NCI-H128 (cell line): ENCODE results near the gene GPR162.
A peak's percentile ranks its signal among the peaks of the same experiment; 100 is the strongest.

ENCODE experiments used
- DNase-seq: peaks from one replicate; lab custom pipeline; 2025; ENCODE audit not compliant: unreplicated experiment; lab: John Stamatoyannopoulos, UW

GPR162 gene

DNA sequence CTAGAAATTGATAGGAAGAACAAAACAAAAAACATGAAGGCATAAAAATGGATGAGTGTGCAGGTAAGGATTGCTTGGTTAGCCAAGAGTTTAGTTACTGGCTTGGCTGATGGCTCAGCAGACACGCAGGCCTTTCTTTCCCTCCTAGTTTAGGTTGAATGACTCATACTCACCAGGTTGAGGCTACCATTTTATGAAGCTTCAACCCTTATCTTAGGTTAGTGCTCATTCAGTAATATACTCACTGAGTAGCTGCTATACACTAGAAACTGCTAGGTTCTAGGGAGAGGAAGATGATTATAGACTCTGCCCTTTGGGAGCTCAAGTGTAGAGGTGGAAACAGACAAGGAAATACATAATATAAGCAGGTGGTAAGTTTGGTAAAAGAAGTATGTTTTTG is 12.6 kb downstream of the GPR162 start:
- no peak for DNase-seq

DNA sequence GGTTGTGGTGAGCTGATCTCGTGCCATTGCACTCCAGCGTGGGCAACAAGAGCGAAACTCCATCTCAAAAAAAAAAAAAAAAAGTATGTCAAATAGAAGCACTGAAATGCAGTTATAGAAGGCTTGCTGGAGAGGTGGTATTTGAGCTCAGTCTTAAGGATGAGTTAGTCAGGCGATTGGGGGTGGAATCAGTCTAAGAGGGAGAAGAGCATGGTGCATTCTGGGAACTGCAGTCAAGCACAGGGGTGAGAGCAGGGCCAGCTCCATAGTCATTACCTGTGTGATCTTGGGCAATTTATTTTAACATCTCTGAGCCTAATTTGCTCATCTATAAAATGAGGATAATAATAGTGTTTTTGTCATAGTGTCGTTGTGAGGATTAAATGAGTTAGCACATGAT is 13.3 kb downstream of the GPR162 start:
- no peak for DNase-seq

DNA sequence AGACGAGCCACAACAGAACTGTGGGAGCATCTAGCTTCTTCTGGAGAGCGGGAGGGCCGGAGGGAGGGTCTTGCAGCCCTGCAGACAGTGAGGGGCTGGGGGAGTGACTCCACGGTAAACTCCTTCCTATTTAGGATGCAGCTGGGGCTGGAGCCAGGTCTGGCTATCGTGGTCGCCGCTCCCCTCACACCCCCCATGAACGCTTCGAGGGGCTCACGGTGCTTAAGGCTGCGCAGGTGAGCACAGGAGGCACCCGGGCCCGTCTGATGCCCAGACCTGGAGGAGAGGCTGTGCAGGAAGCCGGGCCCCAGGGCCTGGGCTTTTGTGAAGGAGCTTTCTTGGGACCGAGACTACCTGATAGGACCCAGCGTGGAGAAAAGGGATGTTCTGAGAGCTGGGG is 15.2 kb downstream of the GPR162 start:
- no peak for DNase-seq

DNA sequence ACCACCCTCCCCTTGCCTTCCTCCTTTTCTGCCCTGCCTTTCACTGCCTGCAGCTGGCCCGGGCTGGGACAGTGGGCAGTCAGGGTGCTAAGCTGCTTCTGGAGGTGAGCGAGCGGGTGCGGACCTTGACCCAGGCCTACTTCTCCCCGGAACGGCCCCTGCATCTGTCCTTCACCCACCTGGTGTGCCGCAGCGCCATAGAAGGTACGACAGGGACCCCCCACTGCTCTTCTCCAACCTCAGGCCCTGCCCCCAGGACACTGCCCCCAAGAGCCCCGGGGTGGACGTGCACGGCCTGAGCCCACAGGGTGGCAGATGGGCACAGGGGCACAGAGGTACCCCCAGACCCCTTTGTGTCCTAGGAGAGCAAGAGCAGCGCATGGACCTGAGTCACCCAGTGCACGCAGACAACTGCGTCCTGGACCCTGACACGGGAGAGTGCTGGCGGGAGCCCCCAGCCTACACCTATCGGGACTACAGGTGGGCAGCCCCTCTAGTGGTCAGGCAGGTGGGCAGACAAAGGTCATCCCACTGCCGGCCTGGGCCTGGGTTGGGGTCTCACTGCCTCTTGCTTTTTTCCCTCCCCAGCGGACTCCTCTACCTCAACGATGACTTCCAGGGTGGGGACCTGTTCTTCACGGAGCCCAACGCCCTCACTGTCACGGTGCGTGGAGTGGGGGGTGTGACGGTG is 15.9 kb downstream of the GPR162 start:
- DNase-seq: no peak

DNA sequence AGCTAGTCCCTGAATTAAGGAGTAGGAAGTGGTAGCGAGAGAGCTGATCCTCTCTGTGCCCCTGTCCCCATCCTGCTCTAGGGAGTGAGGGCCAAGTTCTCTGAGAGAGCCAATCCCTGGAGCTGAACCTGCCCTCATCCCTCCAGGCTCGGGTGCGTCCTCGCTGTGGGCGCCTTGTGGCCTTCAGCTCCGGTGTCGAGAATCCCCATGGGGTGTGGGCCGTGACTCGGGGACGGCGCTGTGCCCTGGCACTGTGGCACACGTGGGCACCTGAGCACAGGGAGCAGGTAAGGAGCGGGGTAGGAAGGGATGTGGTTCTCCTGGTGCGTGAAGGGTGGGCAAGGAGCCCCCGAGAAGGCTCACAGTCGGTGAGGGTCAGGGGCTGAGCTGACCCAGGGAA is 17.2 kb downstream of the GPR162 start:
- DNase-seq: no peak

DNA sequence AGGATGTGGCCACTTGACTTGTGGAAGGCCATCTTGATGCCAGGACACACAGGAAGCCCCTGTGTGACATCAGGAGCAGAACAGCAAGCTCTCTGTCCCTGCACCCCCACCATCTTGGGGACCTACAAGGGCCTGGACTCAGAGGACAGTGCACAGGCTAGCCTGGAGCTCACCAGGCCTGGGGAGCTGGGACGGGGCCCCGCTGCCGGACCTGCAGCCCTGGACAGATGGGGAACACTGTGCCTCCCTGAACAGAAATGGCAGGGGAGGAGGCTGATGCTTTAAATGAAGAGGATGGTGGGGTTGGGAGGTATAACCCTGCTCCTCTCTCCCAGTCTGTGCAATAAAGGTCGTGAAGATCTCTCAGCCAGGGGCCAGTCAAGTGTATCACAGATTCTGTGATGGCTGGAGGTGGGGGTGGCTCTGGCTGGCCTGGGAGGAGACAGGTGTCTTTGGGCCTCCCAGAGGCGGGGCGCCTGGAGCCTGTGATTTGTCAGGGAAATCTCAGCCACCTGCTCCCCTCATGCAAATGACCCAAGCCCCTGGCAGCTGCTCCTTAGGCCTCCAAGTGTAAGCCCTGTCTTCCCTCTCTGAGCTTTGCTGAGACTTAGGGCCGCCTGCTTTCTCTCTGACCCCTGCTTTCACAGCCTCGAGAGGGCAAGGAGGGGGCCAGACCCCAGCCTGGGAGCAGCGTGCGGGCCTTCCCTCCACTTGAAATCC is 18.0 kb downstream of the GPR162 start:
- peak; percentile 85 for DNase-seq

DNA sequence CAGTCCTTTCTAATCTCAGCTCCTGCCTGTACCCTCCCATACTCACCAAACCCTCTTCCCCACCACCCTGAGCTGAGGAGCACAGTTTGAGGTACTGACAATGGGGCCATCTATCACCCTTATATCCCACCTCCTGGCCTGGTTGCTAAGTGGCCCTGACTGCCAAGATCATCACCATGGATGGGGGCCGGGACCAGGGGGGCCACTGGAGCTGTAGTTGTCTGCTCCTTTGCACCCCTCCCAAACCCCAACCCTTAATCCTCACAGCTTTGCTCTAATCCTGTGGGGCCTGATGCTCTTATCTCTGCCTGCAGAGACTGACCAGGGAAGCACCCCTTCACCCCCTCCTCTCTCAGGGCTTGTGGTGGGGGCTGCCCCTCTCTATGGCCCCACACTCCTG is 18.7 kb downstream of the GPR162 start:
- no peak for DNase-seq

DNA sequence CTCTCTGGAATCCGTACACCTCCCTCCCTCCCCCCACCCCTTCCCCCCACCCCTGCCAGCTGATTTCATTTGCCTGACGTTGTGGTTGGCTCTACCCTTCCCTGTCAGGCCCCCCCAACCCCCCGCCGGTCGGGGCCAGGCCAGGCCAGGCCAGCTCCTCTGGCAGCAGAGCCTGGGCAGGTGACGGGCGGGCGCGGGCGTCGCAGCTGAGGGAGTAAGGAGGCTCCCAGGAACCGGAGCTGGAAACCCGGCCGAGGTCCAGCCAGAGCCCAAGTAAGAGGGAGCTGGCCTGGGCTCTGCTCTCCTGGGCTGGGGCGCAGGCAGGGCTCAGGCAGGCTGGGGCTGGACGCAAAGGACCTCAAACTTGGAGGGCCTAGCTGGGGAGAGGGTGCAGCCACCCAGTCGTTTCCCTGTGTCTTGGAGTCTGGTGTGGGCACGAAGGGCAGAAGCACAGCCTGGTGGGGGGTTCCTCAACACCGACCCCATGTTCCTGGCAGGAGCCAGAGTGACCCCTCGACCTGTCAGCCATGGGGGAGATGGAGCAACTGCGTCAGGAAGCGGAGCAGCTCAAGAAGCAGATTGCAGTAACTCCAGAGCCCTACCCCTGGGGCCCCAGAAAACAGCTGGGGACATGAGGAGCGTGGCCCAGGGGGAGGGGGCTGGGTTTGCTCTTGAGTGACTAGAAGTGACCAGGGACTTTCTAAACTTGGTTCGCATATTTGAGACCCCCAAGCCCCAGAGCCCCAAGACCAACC is 19.3 kb downstream of the GPR162 start, which contains the start of gene GNB3:
TSS of gene GNB3 (plus strand) at position 165 of the 755 bp plus-strand sequence. CDS start at position 528, 363 bp downstream.
- no peak for DNase-seq

DNA sequence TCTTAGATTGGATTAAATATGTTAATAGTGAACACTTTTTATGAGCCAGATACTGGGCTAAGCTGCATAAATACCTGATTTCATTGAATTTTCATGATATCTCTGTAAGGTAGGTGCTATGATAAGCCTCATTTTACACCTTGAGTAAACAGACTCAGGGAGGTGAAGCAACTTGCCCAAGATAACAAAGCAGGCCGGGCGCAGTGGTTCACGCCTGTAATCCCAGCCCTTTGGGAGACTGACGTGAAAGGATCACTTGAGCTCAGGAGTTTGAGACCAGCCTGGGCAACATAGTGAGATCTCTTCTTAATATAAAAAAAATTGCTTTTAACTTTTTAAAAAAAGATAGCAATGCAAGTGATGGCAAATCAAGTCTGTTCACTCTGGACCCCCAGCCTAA is 20.5 kb downstream of the GPR162 start:
- DNase-seq: no peak

DNA sequence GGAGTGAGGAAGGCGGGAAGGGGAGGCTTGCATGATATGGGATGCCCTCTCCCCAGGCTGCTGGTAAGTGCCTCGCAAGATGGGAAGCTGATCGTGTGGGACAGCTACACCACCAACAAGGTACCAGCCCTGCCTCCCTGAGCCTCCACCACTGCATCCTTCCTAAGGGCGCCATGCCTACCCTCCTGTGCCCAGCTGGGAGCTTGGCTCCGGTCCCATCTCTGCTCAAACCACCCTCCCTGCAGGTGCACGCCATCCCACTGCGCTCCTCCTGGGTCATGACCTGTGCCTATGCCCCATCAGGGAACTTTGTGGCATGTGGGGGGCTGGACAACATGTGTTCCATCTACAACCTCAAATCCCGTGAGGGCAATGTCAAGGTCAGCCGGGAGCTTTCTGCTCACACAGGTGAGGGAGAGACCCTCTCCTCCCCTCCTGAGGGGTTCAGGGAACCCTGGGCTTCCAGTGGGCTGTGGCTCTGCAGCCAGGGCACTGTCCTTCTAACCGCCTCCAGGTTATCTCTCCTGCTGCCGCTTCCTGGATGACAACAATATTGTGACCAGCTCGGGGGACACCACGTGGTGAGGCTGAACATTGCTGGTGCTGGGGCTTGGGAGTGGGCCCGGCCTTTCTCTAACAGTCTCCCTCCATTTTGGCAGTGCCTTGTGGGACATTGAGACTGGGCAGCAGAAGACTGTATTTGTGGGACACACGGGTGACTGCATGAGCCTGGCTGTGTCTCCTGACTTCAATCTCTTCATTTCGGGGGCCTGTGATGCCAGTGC is 21.7 kb downstream of the GPR162 start:
- no peak for DNase-seq

DNA sequence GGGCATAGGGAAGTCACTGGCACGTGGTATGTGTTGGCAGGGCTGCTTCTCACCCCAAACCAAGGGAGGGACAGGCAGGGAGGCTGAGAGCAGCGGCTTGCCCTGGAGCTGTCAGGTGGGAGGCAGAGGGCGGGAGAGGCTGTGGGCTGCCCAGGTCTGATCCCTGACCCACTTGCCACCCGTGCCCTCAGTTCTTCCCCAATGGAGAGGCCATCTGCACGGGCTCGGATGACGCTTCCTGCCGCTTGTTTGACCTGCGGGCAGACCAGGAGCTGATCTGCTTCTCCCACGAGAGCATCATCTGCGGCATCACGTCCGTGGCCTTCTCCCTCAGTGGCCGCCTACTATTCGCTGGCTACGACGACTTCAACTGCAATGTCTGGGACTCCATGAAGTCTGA is 23.8 kb downstream of the GPR162 start:
- no peak for DNase-seq

DNA sequence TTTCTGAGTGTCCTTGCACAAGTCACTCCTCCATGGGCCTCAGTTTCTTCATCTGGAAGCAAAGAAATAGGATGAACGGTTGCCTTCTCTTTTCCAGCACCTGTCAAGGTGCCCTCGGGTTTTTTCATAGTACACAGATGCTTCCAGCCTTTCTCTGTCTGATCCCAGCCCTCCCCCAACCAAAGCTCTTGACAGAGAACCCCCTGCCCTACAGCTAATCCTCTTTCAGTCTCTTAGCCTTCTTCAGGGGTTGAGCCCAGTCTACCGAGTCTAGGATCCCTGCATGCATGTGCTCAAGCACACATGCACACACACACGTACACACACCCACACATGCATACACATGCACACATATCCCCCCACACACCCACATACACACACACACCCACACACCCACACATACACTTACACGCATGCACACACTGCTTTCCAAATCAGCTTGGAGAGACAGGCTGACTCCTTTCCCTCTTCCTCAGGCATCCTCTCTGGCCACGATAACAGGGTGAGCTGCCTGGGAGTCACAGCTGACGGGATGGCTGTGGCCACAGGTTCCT is 24.8 kb downstream of the GPR162 start:
- DNase-seq: no peak

DNA sequence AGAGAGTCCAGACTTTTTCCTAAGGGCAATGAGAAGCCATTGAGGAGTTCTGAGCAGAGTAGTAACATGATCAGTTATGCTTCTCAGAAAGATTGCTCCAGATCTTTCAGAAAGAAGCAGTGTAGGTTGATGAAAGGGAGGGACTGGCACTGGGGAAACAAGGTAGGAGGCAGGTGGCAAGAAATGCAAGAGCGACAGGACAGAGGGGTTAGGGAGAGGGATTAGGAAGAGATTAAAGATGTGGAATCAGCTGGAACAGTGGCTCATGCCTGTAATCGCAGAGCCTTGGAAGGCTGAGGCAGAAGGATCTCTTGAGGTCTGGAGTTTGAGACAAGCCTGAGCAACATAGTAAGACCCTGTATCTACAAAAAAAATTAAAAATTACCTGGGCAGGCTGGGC is 26.1 kb downstream of the GPR162 start:
- DNase-seq: no peak

DNA sequence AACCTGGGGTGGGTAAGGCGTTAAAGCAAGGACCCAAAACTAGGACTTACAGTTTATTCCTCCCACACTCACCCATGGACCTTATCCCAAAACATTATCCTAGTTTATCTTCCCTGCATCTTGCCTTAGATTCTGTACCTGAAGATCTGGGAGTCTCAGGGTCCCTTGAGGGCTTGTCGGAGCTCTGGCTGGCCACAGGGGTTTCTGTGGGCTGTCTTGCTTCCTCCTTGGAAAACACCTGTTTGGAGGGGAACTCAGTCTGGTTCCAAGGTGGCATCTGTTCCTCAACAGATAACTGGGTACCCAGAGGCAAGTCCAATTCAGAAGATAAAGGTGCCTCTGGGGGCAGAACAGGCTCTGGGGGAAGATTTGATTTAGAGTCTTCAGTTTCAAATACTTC is 27.8 kb downstream of the GPR162 start:
- DNase-seq: no peak

DNA sequence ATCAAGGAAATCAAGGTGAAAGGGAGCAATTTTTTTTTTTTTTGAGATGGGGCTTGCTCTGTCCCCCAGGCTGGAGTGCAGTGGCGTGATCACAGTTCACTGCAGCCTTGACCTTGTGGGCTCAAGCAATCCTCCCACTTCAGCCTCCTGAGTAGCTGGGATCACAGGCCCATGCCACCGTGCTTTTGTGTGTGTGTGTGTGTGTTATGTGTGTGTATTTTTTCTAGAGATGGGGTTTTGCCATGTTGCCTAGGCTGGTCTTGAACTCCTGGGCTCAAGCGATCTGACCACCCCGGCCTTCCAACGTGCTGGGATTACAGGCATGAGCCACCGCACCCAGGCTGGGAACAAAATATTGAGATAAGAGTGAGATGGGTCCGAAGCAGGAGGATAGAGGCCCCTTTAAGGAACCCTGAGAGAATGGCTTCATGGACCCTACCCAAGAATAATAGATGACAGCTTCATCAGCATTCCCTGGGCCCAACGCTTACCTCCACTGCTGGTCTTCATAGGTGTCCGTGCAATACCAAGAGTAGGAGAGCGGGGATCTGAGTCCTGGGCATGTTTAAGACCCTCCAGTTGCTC is 28.4 kb downstream of the GPR162 start:
- no peak for DNase-seq

DNA sequence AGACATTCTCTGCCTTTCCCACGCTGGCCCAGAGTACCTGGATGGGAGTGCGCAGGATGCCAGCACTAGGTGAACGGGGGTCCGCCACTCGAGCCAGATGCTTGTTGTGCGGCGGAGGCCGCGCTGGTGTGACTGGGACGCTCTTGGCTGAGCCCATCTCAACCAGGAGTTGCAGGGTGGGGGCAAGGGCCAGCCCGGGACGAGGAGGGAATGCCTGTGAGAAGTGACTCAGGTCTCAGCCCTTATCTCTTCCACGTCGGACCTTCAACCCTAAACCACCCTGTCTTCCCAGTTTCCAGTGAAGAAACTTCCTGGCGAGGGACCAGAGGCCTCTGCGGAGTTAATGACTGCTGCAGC is 29.2 kb downstream of the GPR162 start:
- no peak for DNase-seq

DNA sequence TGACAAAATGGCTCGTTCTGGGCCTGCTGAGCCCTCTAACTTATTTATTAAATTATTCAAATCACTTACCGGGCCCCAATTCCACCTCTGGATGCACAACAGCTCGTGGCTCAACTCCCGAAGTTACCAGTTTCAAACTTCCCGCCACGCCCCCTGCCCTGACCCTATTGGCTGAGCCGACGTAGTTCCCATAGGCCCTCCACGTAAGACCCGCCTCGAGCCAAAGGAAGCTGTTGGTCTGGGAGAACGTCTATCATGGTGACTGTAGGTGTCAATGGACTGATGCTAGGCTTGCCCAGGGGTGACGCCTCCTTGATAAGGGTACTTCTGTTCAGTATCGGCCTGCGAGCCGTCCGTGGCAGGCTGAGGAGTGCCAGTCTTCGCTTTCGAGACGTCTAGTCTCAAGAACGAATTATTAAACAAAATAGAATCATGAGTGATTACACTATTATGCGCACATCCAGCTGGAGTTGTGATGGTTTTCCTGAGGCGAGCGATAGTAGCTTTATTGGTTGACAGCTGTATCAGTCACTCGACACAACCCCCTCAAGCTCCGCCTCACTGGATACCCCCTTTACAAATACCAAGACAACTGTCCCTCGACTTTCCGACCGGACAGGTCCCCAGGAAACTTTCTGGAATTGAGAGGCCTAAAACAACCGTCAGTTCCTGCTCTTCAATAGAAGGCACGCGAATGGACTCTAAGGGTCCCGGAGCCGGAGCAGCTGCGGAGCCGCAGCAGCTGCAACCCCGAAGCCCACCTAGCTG is 29.7 kb downstream of the GPR162 start, which contains the start of gene CDCA3:
TSS of gene CDCA3 (minus strand) at position 134 of the 768 bp plus-strand sequence. CDS start 334 bp downstream, outside the sequence.
- DNase-seq: peak; percentile 98

DNA sequence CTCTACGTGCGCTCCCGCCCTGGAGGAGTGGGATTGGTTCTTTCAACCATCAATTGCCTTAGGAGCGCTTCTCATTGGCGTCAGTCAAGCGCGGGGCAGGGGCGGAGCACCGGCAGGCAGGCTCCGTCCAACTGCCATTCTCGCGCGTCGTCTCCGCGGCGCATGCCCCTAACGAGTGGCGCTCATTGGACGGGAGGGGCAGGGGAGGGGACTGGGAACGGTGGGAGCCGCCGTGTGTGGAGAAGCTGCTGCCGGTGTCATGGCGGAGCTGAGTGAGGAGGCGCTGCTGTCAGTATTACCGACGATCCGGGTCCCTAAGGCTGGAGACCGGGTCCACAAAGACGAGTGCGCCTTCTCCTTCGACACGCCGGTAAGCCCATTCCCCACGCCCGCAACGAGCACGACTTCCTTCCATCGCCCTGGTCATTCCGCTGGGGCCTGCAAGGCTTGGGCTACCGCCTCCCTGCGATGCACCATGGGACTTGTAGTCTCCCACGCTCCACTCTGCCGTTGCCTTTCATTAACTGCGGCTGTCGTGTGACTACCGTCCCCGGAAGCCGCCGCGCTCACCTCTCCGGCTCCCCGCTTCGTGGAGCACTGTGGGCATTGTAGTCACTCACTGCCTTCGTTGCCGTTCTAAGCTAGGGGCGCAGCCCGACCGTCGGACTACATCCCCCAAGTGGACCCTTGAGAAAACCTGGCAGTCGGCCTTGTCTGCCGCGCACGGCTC is 30.5 kb downstream of the GPR162 start, which contains the start of gene USP5:
TSS of gene USP5 (plus strand) at position 230 of the 730 bp plus-strand sequence. CDS start at position 260, 30 bp downstream.
- peak; percentile 100 for DNase-seq
